Endothelial cell of umbilical vein (primary cell): ENCODE results near the gene TAS2R5. TPM values are rescaled to one million over a fixed set of nuclear protein-coding genes. Genes with fewer than 3 reads are reported as not detected.

Experiments
- BruUV-seq: library from RNA; stranded (reverse); fragments of 400-500 nt; replicated peaks from 2 replicates; lab custom pipeline; 2021; lab: Mats Ljungman, UMichigan
- CTCF ChIA-PET: fragments of 300-600, 350-600 bp; sonication (Branson Sonifier 250); formaldehyde crosslinking; loops from one replicate; lab custom pipeline; 2021; ENCODE audit warnings: antibody characterized with exemption, inconsistent platforms; lab: Charles Lee
- POLR2A ChIA-PET: fragments of 300-600, 350-600 bp; sonication (Branson Sonifier 250); formaldehyde crosslinking; loops from one replicate; lab custom pipeline; 2021; ENCODE audit warnings: antibody characterized with exemption, inconsistent platforms; lab: Charles Lee
- DNase-seq: peaks from one replicate; pipeline ENCODE4 v3.0.0-alpha.2; 2011; ENCODE audit warnings: low read depth, low spot score
- FAIRE-seq: peaks from 2 replicates; lab custom pipeline; 2011; peaks lifted over from hg19 to GRCh38; lab: Jason Lieb, UNC
- H2AFZ ChIP-seq: 2 replicates; pipeline ENCODE4 v1.6.0; 2012; ENCODE audit warnings: low read depth, low read length, control low read depth, inconsistent platforms
- H3K27ac ChIP-seq: 2 replicates; pipeline ENCODE4 v1.5.1; 2011; ENCODE audit warnings: low read depth, mild to moderate bottlenecking, control low read depth, low read length, moderate library complexity; ENCODE audit not compliant: insufficient read depth
- H3K27me3 ChIP-seq, 2 experiments: 2 replicates each; pipeline versions ENCODE4 v1.6.0 to v1.6.1; 2011; ENCODE audit warnings: low read length in 2 of 2, mixed read lengths in 1 of 2; ENCODE audit not compliant: control insufficient read depth in 2 of 2, insufficient read depth in 2 of 2
- H3K36me3 ChIP-seq, 2 experiments: 2 replicates in 1 of 2; 3 replicates in 1 of 2; pipeline ENCODE4 v1.5.1; 2011; ENCODE audit warnings: low read length in 2 of 2, mild to moderate bottlenecking in 1 of 2, moderate library complexity in 1 of 2; ENCODE audit not compliant: control insufficient read depth in 2 of 2, insufficient read depth in 2 of 2; ENCODE audit errors: extremely low read depth in 1 of 2
- H3K4me1 ChIP-seq: 3 replicates; pipeline ENCODE4 v1.5.1; 2011; ENCODE audit warnings: mild to moderate bottlenecking, low read length; ENCODE audit not compliant: control insufficient read depth, insufficient read depth; ENCODE audit errors: extremely low read depth
- H3K4me2 ChIP-seq: 2 replicates; pipeline ENCODE4 v1.6.1; 2011; ENCODE audit warnings: low read length, control low read depth, mixed read lengths; ENCODE audit not compliant: insufficient read depth
- H3K4me3 ChIP-seq, 3 experiments: fragments of 200-600 bp in 1 of 3; sonication (generic), shearing (Covaris generic) in 1 of 3; replicated peaks in 1 of 3; 2 replicates each; pipeline ENCODE4 v1.5.1; 2011 to 2016; ENCODE audit warnings: control low read depth in 3 of 3, low read length in 3 of 3, mild to moderate bottlenecking in 2 of 3, inconsistent platforms in 1 of 3, low read depth in 1 of 3, moderate library complexity in 1 of 3; ENCODE audit not compliant: insufficient read depth in 1 of 3
- H3K79me2 ChIP-seq: 2 replicates; pipeline ENCODE4 v1.6.0; 2012; ENCODE audit warnings: low read length, inconsistent platforms; ENCODE audit not compliant: control insufficient read depth, insufficient read depth
- H3K9ac ChIP-seq: replicated peaks from 2 replicates; pipeline ENCODE3; 2011; ENCODE audit warnings: low read length, control low read depth; ENCODE audit not compliant: insufficient read depth; ENCODE audit errors: extremely low read depth
- H3K9me1 ChIP-seq: replicated peaks from 3 replicates; pipeline ENCODE4 v1.6.0; 2011; ENCODE audit warnings: mild to moderate bottlenecking, low read length; ENCODE audit not compliant: control insufficient read depth, insufficient read depth; ENCODE audit errors: extremely low read depth
- H3K9me3 ChIP-seq: replicated peaks from 2 replicates; pipeline ENCODE4 v1.5.1; 2012; ENCODE audit warnings: low read length, inconsistent platforms; ENCODE audit not compliant: control insufficient read depth, insufficient read depth
- H4K20me1 ChIP-seq: replicated peaks from 2 replicates; pipeline ENCODE3; 2011; ENCODE audit warnings: mild to moderate bottlenecking, low read length; ENCODE audit not compliant: control insufficient read depth, insufficient read depth; ENCODE audit errors: extremely low read depth
- CTCF ChIP-seq, 2 donors: IDR thresholded peaks; 1 replicate in 1 of 2; 2 replicates in 1 of 2; pipeline ENCODE4 v1.5.1; 2011; ENCODE audit warnings: low read length in 2 of 2, mild to moderate bottlenecking in 2 of 2, moderate library complexity in 2 of 2, control low read depth in 1 of 2, inconsistent platforms in 1 of 2, low read depth in 1 of 2; ENCODE audit not compliant: insufficient read depth in 1 of 2; ENCODE audit errors: extremely low read depth in 1 of 2
- EZH2 ChIP-seq: IDR thresholded peaks from 2 replicates; pipeline ENCODE4 v1.6.1; 2012; ENCODE audit warnings: borderline replicate concordance, low read depth, mild to moderate bottlenecking, moderate library complexity, low read length, inconsistent platforms; ENCODE audit not compliant: severe bottlenecking
- MAX ChIP-seq: IDR thresholded peaks from 2 replicates; pipeline ENCODE4 v1.6.1; 2011; ENCODE audit not compliant: insufficient read depth, insufficient read length
- POLR2AphosphoS5 ChIP-seq: IDR thresholded peaks from 2 replicates; pipeline ENCODE4 v1.6.1; 2012; ENCODE audit warnings: low read depth, mild to moderate bottlenecking, control low read depth, low read length, moderate library complexity; ENCODE audit not compliant: insufficient read depth
- dilution Hi-C: fragments of 300-500 bp; cut with MboI; formaldehyde crosslinking; loops from one replicate; pipeline ENCODE4 v1.15.0; 2019; ENCODE audit warnings: low sequenced_read_pairs; ENCODE audit not compliant: extremely low pct_ligation_motif_present
- intact Hi-C: fragments of 100-400 bp; cut with micrococcal nuclease; formaldehyde crosslinking; loops from one replicate; pipeline ENCODE4 v1.10.0; 2022
- polyA plus RNA-seq, 4 experiments: library from polyadenylated mRNA; depleted of rRNA in 3 of 4; stranded (reverse) in 3 of 4; unstranded in 1 of 4; fragments of >200 nt; gene quantifications; 2 replicates each; pipeline versions ENCODE4 v1.2.1 to v1.2.3, GENCODE V29; 2011 to 2012; ENCODE audit warnings: missing spikeins in 1 of 4
- total RNA-seq: library from RNA; stranded (reverse); gene quantifications from 2 replicates; pipeline ENCODE4 v1.2.3, GENCODE V29; 2021

Gene TAS2R5
- total and polyA plus RNA-seq, 2 donors (not counting 3 experiments of a cell fraction or from before 2014, with no cell fraction given) = 1.6 to 2.0 TPM

- ChIA-PET CTCF (interaction anchor here (0.6 to 3.4 kb wide), 45 partner anchors 8 to 1751 kb away, joined by 3 to 58 read pairs (median 4); partner anchors contain the start of genes SSBP1 and TAS2R4), POLR2A (no interaction called here)
- H4K20me1 ChIP-seq = no peaks in the 10 kb centered on the region
- TF ChIP-seq MAX (no peak), EZH2 (no peak), CTCF (IDR thresholded peaks at IDR 0.05; ENCODE audit: extremely low read depth in 1 of 2, insufficient read depth in 1 of 2, low read depth in 1 of 2, low read length in 2 of 2) (peak; percentile 66 to 72), POLR2AphosphoS5 (no peak)
- no peak overlapping the region for H2AFZ ChIP-seq
- no peak overlapping the region for H3K4me3 ChIP-seq
- peaks cover 0 to 4% of the 10 kb centered on the region in 2 experiments for H3K36me3 ChIP-seq
- intact Hi-C loops = loop anchor here (1.0 to 10.0 kb wide), 5 partner anchors 31 to 769 kb away; partner anchors contain the start of gene AGK
- DNase-seq (peak; percentile 71), FAIRE-seq (peak; percentile 77)
- no peak overlapping the region for H3K27ac ChIP-seq
- H3K4me1 ChIP-seq = peaks cover 21% of the 10 kb centered on the region
- no peaks in the 10 kb centered on the region for H3K9me3 ChIP-seq
- BruUV-seq = no TSS peak
- no peaks in the 10 kb centered on the region for H3K9me1 ChIP-seq
- dilution Hi-C loops = no loop called here
- no peak overlapping the region for H3K9ac ChIP-seq
- H3K27me3 ChIP-seq = no peaks in the 10 kb centered on the region
- H3K4me2 ChIP-seq = no peak overlapping the region
- no peaks in the 10 kb centered on the region for H3K79me2 ChIP-seq
Observed at GRCh38 chr7:141785706-141786552, 4.1 kb upstream of the TAS2R5 start.
